Measurements from ENCODE around the gene ZNF845. TPM values are rescaled to one million over a fixed set of nuclear protein-coding genes. Genes with fewer than 3 reads are reported as not detected.
A peak's percentile ranks its signal among the peaks of the same experiment; 100 is the strongest.
"Not testable (repeated sequence)": the region's sequence is repeated elsewhere in the genome, so short reads cannot be mapped to it uniquely, and the experiment has no call there.

Gene ZNF845
- total RNA-seq, 1 experiment from 2014 or later = 8.6 TPM

DNA sequence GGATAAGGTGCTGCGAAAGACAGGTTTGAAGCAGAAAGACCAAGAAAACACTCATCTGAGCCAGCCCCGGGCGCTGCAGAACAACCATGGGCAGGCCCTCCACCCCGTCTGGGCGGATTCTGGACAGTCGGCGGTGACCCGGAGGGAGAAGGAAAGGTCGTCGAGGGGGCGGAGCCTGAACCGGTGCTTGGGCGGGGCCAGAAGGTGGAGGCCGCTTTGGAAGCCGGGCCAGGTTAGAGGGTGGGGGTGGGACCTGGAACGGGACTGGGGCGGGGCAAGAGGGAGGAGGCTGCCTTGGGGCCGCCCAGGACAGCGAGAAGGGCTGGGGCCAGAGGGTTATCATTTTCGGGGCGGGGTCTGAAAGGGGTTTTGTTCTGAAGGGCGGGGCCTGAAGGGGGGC lies 56.4 kb downstream of the ZNF845 start:
- ChIA-PET CTCF (no interaction called here), POLR2A (ENCODE audit: low non-redundant PET) (no interaction called here)
- no peak overlapping the region for H3K27ac ChIP-seq (ENCODE audit: low read depth, low read length, poor library complexity, severe bottlenecking)
- H3K9me3 ChIP-seq (ENCODE audit: low read depth, low read length, poor library complexity, severe bottlenecking) = peaks cover 9% of the 10 kb centered on the region
- BruUV-seq (replicated peaks) = no TSS peak
- TF ChIP-seq EZH2 (IDR thresholded peaks at IDR 0.05; ENCODE audit: borderline replicate concordance, low read depth, low read length, poor library complexity, severe bottlenecking) (no peak), CTCF (conservative IDR thresholded peaks at IDR 0.05; ENCODE audit: low read depth, low read length) (no peak)
- intact Hi-C loops (cut with micrococcal nuclease; ENCODE audit: unreplicated experiment) = no loop called here
- no peak for DNase-seq (ENCODE audit: low spot score)
- no peaks in the 10 kb centered on the region for H3K4me1 ChIP-seq (ENCODE audit: insufficient read depth, low read length, poor library complexity, severe bottlenecking)
- H3K36me3 ChIP-seq (ENCODE audit: insufficient read depth, low read length, poor library complexity, severe bottlenecking) = no peaks in the 10 kb centered on the region
- H3K4me3 ChIP-seq (ENCODE audit: low read depth, low read length, poor library complexity, severe bottlenecking) = no peak overlapping the region
- no peaks in the 10 kb centered on the region for H3K27me3 ChIP-seq (replicated peaks; ENCODE audit: insufficient read depth, low read depth, low read length, poor library complexity)

GRCh38 chr19:53394522-53394973 lies 61.0 kb downstream of the ZNF845 start:
- Histone ChIP-seq H3K4me3 (ENCODE audit: low read depth, low read length, poor library complexity, severe bottlenecking) (peak overlapping the region; percentile 91), H3K36me3 (ENCODE audit: insufficient read depth, low read length, poor library complexity, severe bottlenecking) (peaks cover 2% of the 10 kb centered on the region), H3K27ac (ENCODE audit: low read depth, low read length, poor library complexity, severe bottlenecking) (no peak overlapping the region), H3K4me1 (ENCODE audit: insufficient read depth, low read length, poor library complexity, severe bottlenecking) (no peaks in the 10 kb centered on the region), H3K27me3 (replicated peaks; ENCODE audit: insufficient read depth, low read depth, low read length, poor library complexity) (no peaks in the 10 kb centered on the region), H3K9me3 (ENCODE audit: low read depth, low read length, poor library complexity, severe bottlenecking) (no peaks in the 10 kb centered on the region)
- CTCF ChIA-PET = no interaction called here
- no TSS peak for BruUV-seq (replicated peaks)
- intact Hi-C loops (cut with micrococcal nuclease; ENCODE audit: unreplicated experiment) = no loop called here
- POLR2A ChIA-PET (ENCODE audit: low non-redundant PET) = no interaction called here
- TF ChIP-seq EZH2 (IDR thresholded peaks at IDR 0.05; ENCODE audit: borderline replicate concordance, low read depth, low read length, poor library complexity, severe bottlenecking) = no peak
- no peak for TF ChIP-seq CTCF (conservative IDR thresholded peaks at IDR 0.05; ENCODE audit: low read depth, low read length)
- DNase-seq (ENCODE audit: low spot score) = no peak

- POLR2A ChIA-PET (ENCODE audit: low non-redundant PET) = no interaction called here
- peaks cover 7% of the 10 kb centered on the region for H3K36me3 ChIP-seq (ENCODE audit: insufficient read depth, low read length, poor library complexity, severe bottlenecking)
- H3K27ac ChIP-seq (ENCODE audit: low read depth, low read length, poor library complexity, severe bottlenecking) = peak within 1 kb of the TSS; percentile 75
- BruUV-seq (replicated peaks) = no TSS peak
- TF ChIP-seq EZH2 (IDR thresholded peaks at IDR 0.05; ENCODE audit: borderline replicate concordance, low read depth, low read length, poor library complexity, severe bottlenecking) (no peak), CTCF (conservative IDR thresholded peaks at IDR 0.05; ENCODE audit: low read depth, low read length) (peak; percentile 52; the same call in 1 of the 2 replicates)
- no peaks in the 10 kb centered on the region for H3K9me3 ChIP-seq (ENCODE audit: low read depth, low read length, poor library complexity, severe bottlenecking)
- DNase-seq (ENCODE audit: low spot score) = peak; percentile 92
- intact Hi-C loops (cut with micrococcal nuclease; ENCODE audit: unreplicated experiment) = no loop called here
- no peaks in the 10 kb centered on the region for H3K27me3 ChIP-seq (replicated peaks; ENCODE audit: insufficient read depth, low read depth, low read length, poor library complexity)
- H3K4me1 ChIP-seq (ENCODE audit: insufficient read depth, low read length, poor library complexity, severe bottlenecking) = no peaks in the 10 kb centered on the region
- CTCF ChIA-PET = no interaction called here
- peak within 1 kb of the TSS; percentile 91 for H3K4me3 ChIP-seq (ENCODE audit: low read depth, low read length, poor library complexity, severe bottlenecking)
Measured at GRCh38 chr19:53394974-53395839, 61.7 kb downstream of the ZNF845 start, which contains the start of gene ZNF765. Gene ZNF765 (plus strand): TSS chr19:53395149. CDS start chr19:53398016, 2,867 bp downstream.

DNA sequence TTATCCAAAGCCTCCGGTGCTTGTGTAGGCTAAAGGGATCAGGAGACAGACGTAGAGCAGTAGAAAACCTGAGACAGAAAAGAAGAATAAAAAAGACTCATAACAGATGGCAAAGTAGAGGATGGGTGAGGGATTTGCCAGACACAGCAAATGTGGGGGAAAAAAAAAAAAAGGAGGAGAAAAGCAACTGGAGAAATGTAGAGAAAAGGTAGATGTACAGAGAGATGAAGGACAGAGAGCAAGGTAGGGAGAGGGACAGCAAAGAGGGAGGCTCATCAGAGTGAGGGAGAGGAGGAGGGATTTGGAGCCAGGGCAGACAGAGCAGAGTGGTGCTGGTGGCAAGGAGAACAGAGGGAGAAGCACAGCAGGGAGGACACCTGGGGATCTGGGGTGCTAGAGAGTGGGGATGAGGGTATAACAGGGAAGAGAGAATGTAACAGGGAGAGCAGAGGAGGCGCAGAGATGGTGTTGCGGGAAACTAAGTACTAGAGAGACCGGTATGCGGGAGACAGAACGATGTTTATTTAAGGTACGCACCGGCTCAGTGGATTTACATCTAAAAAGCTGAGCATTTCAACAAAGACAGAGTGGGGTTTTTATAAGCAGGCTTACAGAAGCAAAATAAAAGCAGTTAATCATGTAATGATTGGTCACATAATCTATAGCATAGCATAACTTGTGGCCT lies 62.4 kb downstream of the ZNF845 start:
- H3K27me3 ChIP-seq (replicated peaks; ENCODE audit: insufficient read depth, low read depth, low read length, poor library complexity); H3K9me3 ChIP-seq (ENCODE audit: low read depth, low read length, poor library complexity, severe bottlenecking); CTCF ChIA-PET; POLR2A ChIA-PET (ENCODE audit: low non-redundant PET); DNase-seq (ENCODE audit: low spot score); H3K4me1 ChIP-seq (ENCODE audit: insufficient read depth, low read length, poor library complexity, severe bottlenecking): not testable (repeated sequence)
- H3K27ac ChIP-seq (ENCODE audit: low read depth, low read length, poor library complexity, severe bottlenecking) = peak overlapping the region; percentile 75
- intact Hi-C loops (cut with micrococcal nuclease; ENCODE audit: unreplicated experiment) = loop anchor here (2.0 kb wide), 1 partner anchor 73 kb away; no protein-coding TSS in a partner anchor
- peak overlapping the region; percentile 91 for H3K4me3 ChIP-seq (ENCODE audit: low read depth, low read length, poor library complexity, severe bottlenecking)
- TSS peak; percentile 54 for BruUV-seq (replicated peaks)
- peaks cover 12% of the 10 kb centered on the region for H3K36me3 ChIP-seq (ENCODE audit: insufficient read depth, low read length, poor library complexity, severe bottlenecking)

All from A673 (cell line).